Lower leg skin (tissue), 4 donors: ENCODE measurements around the gene MYH15. TPM values are rescaled to one million over a fixed set of nuclear protein-coding genes. Genes with fewer than 3 reads are reported as not detected.

Experiments used
- DNase-seq, 2 donors: peaks; one replicate each; pipeline ENCODE4 v3.0.0-alpha.2; 2019; ENCODE audit warnings: low spot score in 2 of 2
- H3K4me3 ChIP-seq: fragments of 200-600 bp; sonication (generic); 2 replicates; pipeline ENCODE4 v1.5.1; 2017; ENCODE audit warnings: mild to moderate bottlenecking, low read depth; ENCODE audit not compliant: poor library complexity, severe bottlenecking
- POLR2A ChIP-seq, 2 donors: fragments of 450-650 bp; IDR thresholded peaks; one replicate each; pipeline ENCODE4 v1.6.1; 2016 to 2017; ENCODE audit warnings: antibody characterized with exemption in 2 of 2, mild to moderate bottlenecking in 1 of 2, moderate library complexity in 1 of 2
- WGBS, 2 donors: methylation state at CpG; one replicate each; pipeline ENCODE4 v1.1.5; 2018; 5-methylcytosine and 5-hydroxymethylcytosine counted together
- intact Hi-C: fragments of 100-400 bp; cut with DNase I; formaldehyde crosslinking; loops from one replicate; pipeline ENCODE4 v1.15.0; 2023; ENCODE audit warnings: low total_unique reads
- total RNA-seq, 4 donors: library from RNA; depleted of rRNA; stranded (reverse); fragments of >200 nt; gene quantifications; one replicate each; pipeline ENCODE4 v1.1.0, GENCODE V29; 2016
- TF ChIP-seq, protein P1 (sequence below), 3 donors: fragments of 450-650 bp; IDR thresholded peaks; one replicate each; pipeline ENCODE4 v1.5.1; 2016; ENCODE audit warnings: antibody characterized with exemption in 3 of 3, mild to moderate bottlenecking in 3 of 3, moderate library complexity in 2 of 3

Gene MYH15
- total RNA-seq, 4 donors from 2014 or later = 0.04 to 0.88 (median 0.27) TPM

DNA sequence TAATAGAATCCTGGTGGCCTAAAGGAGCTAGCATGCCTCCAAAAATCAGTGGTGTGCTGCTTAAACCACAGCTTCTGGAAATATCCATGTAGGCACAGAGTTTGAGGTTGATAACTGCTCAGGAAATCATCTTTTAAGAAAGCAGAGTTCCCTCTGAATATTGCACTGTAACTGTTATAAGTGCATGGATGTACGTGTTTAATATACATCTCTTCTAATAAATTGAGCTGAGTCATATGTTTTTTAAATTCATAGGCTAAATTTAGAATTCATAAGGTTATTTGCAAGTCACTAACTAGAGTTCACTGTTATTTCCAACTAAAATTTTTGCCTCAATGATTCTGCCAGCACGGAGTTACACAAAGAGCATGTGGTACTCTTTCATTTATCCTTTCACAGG, 68.9 kb downstream of the MYH15 start:
- no peak for DNase-seq
- TF ChIP-seq, protein P1, sequence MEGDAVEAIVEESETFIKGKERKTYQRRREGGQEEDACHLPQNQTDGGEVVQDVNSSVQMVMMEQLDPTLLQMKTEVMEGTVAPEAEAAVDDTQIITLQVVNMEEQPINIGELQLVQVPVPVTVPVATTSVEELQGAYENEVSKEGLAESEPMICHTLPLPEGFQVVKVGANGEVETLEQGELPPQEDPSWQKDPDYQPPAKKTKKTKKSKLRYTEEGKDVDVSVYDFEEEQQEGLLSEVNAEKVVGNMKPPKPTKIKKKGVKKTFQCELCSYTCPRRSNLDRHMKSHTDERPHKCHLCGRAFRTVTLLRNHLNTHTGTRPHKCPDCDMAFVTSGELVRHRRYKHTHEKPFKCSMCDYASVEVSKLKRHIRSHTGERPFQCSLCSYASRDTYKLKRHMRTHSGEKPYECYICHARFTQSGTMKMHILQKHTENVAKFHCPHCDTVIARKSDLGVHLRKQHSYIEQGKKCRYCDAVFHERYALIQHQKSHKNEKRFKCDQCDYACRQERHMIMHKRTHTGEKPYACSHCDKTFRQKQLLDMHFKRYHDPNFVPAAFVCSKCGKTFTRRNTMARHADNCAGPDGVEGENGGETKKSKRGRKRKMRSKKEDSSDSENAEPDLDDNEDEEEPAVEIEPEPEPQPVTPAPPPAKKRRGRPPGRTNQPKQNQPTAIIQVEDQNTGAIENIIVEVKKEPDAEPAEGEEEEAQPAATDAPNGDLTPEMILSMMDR (IDR thresholded peaks at IDR 0.05) = no peak
- no peak for TF ChIP-seq POLR2A (IDR thresholded peaks at IDR 0.05)
- 42 to 46% methylated on average over 2 of the region's 2 CpGs for WGBS, 2 donors
- intact Hi-C loops = no loop called here
- no peak overlapping the region for H3K4me3 ChIP-seq

DNA sequence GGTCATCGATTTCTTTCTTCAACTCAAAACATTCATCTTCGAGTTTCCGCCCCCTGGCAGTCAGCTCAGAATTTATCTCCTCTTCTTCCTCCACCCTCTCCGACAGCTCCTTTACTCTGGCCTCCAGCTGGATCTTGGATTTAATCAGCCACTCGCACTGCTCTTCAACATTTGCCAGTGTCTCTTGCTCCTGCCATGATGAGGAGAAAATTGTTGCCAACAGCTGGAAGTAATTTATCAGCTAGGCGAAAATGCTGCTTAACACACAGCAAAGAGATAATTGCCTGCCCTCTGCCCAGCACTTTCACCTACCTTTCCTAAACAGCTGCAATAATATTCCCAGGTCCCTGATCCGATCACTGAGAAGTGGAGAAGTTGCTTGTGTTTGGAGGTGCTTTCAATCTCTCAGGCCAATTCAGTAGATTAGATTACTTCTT, 69.3 kb downstream of the MYH15 start:
- no peak for DNase-seq
- no peak overlapping the region for H3K4me3 ChIP-seq
- intact Hi-C loops = no loop called here
- TF ChIP-seq, protein P1 (IDR thresholded peaks at IDR 0.05) = no peak
- no peak for TF ChIP-seq POLR2A (IDR thresholded peaks at IDR 0.05)
- WGBS, 2 donors = 44 to 53% methylated on average over 7 of the region's 7 CpGs

DNA sequence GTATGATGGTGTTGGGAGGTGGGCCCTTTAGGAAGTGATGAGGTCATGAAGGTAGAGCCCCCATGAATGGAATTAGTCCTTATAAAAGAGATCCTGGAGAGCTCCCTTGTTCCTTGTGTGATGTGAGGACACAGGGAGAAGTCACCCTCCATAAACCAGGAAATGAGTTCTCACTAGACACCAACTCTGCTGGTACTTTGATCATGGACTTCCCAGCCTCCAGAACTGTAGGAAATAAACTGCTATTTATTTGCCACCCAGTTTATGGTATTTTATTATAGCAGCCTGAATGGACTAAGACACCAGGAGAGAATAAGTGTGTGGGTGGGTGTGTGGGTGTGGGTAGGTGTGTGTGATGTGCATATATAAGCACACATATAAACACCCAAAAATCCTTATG, 71.9 kb downstream of the MYH15 start:
- H3K4me3 ChIP-seq = no peak overlapping the region
- intact Hi-C loops = no loop called here
- DNase-seq = no peak
- TF ChIP-seq POLR2A (IDR thresholded peaks at IDR 0.05) = no peak
- TF ChIP-seq, protein P1 (IDR thresholded peaks at IDR 0.05) = no peak

DNA sequence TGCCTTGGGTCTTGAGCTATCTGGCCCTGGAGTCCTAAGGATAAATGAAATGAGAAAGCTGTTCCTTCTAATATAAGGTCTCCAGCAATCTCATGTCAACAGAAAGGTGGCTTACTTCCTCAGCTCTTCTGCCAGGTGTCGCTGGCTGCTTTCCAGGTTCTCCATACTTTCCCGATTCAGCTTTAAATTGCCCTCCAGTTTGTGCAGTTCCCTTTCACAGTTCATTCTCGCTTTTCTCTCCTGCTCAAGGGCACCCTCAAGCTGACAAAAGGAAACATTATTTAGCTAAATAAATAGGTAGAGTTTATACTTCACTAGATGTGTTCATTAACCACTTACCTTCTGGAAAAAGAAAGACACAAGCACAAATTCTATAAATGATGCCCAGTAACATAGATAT, 73.0 kb downstream of the MYH15 start:
- DNase-seq = no peak
- no peak overlapping the region for H3K4me3 ChIP-seq
- TF ChIP-seq, protein P1 (IDR thresholded peaks at IDR 0.05) = no peak
- no peak for TF ChIP-seq POLR2A (IDR thresholded peaks at IDR 0.05)
- intact Hi-C loops = no loop called here
- 41 to 46% methylated on average over 3 of the region's 3 CpGs for WGBS, 2 donors

DNA sequence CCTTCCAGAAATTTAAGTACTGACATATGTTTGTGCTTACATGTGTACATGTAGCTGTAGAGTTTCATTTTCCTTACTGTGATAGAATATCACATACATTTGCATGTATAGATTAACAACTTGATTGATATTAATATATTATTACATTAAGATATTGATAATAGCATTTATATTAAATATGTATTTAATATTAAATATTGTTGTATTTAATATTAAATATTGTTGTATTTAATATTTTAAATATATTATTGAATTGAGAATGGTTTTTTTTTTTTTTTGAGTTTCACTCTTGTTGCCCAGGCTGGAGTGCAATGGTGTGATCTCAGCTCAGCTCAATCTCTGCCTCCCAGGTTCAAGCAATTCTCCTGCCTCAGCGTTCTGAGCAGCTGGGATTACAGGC, 76.5 kb downstream of the MYH15 start:
- intact Hi-C loops = no loop called here

DNA sequence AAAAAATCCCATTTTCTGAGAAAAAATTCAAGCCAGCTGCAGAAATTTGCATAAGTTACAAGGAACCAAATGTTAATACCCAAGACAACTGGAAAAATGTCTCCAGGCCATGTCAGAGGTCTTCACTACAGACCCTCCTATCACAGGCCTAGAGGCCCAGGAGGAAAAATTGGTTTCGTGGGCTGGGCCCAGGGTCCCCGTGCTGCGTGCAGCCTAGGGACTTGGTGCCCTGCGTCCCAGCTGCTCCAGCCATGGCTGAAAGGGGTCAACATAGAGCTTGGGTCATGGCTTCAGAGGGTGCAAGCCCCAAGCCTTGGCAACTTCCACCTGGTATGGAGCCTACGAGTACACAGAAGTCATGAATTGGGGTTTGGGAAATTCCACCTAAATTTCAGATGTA, 78.0 kb downstream of the MYH15 start:
- TF ChIP-seq, protein P1 (IDR thresholded peaks at IDR 0.05) = no peak
- no peak for TF ChIP-seq POLR2A (IDR thresholded peaks at IDR 0.05)
- WGBS, 2 donors = 90 to 98% methylated on average over 5 of the region's 5 CpGs
- intact Hi-C loops = no loop called here
- no peak for DNase-seq
- no peak overlapping the region for H3K4me3 ChIP-seq

More for the DNA sequence above, 76.5 kb downstream of the MYH15 start:
- WGBS, 2 donors = 71 to 87% methylated on average over 1 of the region's 1 CpG
- DNase-seq = no peak
- no peak for TF ChIP-seq POLR2A (IDR thresholded peaks at IDR 0.05)
- TF ChIP-seq, protein P1 (IDR thresholded peaks at IDR 0.05) = no peak
- H3K4me3 ChIP-seq = no peak overlapping the region
